Liver (tissue), 9 donors: ENCODE results near the gene CFTR. TPM values are rescaled to one million over a fixed set of nuclear protein-coding genes. Genes with fewer than 3 reads are reported as not detected.
A peak's percentile ranks its signal among the peaks of the same experiment; 100 is the strongest.

Source experiments
- DNase-seq: peaks from one replicate; pipeline ENCODE4 v3.0.0-alpha.2; 2017; ENCODE audit warnings: low spot score
- H3K27ac ChIP-seq, 2 donors: one replicate each; pipeline ENCODE4 v1.7.0; 2013; ENCODE audit warnings: inconsistent platforms in 2 of 2, low read length in 2 of 2, control low read depth in 1 of 2, low read depth in 1 of 2, mild to moderate bottlenecking in 1 of 2
- H3K27me3 ChIP-seq, 4 donors: one replicate each; pipeline versions ENCODE4 v1.6.1 to v1.7.0; 2013; ENCODE audit warnings: low read length in 3 of 4, inconsistent platforms in 1 of 4, mild to moderate bottlenecking in 1 of 4, moderate library complexity in 1 of 4; ENCODE audit not compliant: control insufficient read depth in 4 of 4, insufficient read depth in 4 of 4
- H3K36me3 ChIP-seq, 4 donors: one replicate each; pipeline versions ENCODE4 v1.6.1 to v1.7.0; 2013; ENCODE audit warnings: low read length in 3 of 4, mild to moderate bottlenecking in 3 of 4, low read depth in 1 of 4, moderate library complexity in 1 of 4; ENCODE audit not compliant: control insufficient read depth in 4 of 4, insufficient read depth in 3 of 4
- H3K4me1 ChIP-seq, 4 donors: one replicate each; pipeline versions ENCODE4 v1.6.1 to v1.7.0; 2013; ENCODE audit warnings: low read length in 3 of 4, mild to moderate bottlenecking in 3 of 4, moderate library complexity in 1 of 4; ENCODE audit not compliant: control insufficient read depth in 4 of 4, insufficient read depth in 4 of 4
- H3K4me3 ChIP-seq, 3 donors: one replicate each; pipeline versions ENCODE4 v1.6.1 to v1.7.0; 2013; ENCODE audit warnings: low read length in 3 of 3, control low read depth in 1 of 3, low read depth in 1 of 3, mild to moderate bottlenecking in 1 of 3
- H3K9ac ChIP-seq, 2 donors: one replicate each; pipeline ENCODE4 v1.7.0; 2013; ENCODE audit warnings: low read length in 2 of 2, mild to moderate bottlenecking in 2 of 2, moderate library complexity in 2 of 2, control low read depth in 1 of 2, low read depth in 1 of 2
- H3K9me3 ChIP-seq, 4 donors: one replicate each; pipeline versions ENCODE4 v1.6.1 to v1.7.0; 2013; ENCODE audit warnings: low read length in 3 of 4; ENCODE audit not compliant: control insufficient read depth in 4 of 4
- CTCF ChIP-seq: fragments of 150-350 bp; IDR thresholded peaks from 2 replicates; pipeline ENCODE4 v1.5.1; 2017; ENCODE audit warnings: improper control_type of control experiment, low read depth, low read length; ENCODE audit not compliant: missing input control
- EGR1 ChIP-seq, 2 donors: IDR thresholded peaks; 2 replicates each; pipeline ENCODE4 v1.6.1; 2016 to 2018; ENCODE audit warnings: antibody characterized with exemption in 2 of 2, low read depth in 2 of 2
- FOXA1 ChIP-seq: IDR thresholded peaks from 2 replicates; pipeline ENCODE4 v1.6.1; 2016; ENCODE audit warnings: antibody characterized with exemption
- FOXA2 ChIP-seq: IDR thresholded peaks from 2 replicates; pipeline ENCODE4 v1.6.1; 2016; ENCODE audit warnings: antibody characterized with exemption
- GABPA ChIP-seq, 2 donors: IDR thresholded peaks in 1 of 2; conservative IDR thresholded peaks in 1 of 2; 2 replicates each; pipeline ENCODE4 v1.6.1; 2016; ENCODE audit warnings: antibody characterized with exemption in 2 of 2, mild to moderate bottlenecking in 1 of 2, moderate library complexity in 1 of 2
- HNF4A ChIP-seq, 2 donors: conservative IDR thresholded peaks; 2 replicates each; pipeline ENCODE4 v1.6.1; 2016; ENCODE audit warnings: antibody characterized with exemption in 2 of 2, mild to moderate bottlenecking in 2 of 2
- HNF4G ChIP-seq: IDR thresholded peaks from 2 replicates; pipeline ENCODE4 v1.6.1; 2016; ENCODE audit warnings: antibody characterized with exemption
- JUND ChIP-seq, 2 donors: IDR thresholded peaks; 2 replicates each; pipeline ENCODE4 v1.6.1; 2016; ENCODE audit warnings: antibody characterized with exemption in 2 of 2
- NR2F2 ChIP-seq: IDR thresholded peaks from 2 replicates; pipeline ENCODE4 v1.6.1; 2016; ENCODE audit warnings: antibody characterized with exemption
- RAD21 ChIP-seq, 2 donors: IDR thresholded peaks; 2 replicates each; pipeline ENCODE4 v1.6.1; 2016; ENCODE audit warnings: antibody characterized with exemption in 2 of 2, mild to moderate bottlenecking in 2 of 2
- RXRA ChIP-seq, 2 donors: IDR thresholded peaks; 2 replicates each; pipeline ENCODE4 v1.6.1; 2017 to 2018; ENCODE audit warnings: antibody characterized with exemption in 2 of 2, mild to moderate bottlenecking in 1 of 2
- SP1 ChIP-seq: IDR thresholded peaks from 2 replicates; pipeline ENCODE4 v1.6.1; 2018; ENCODE audit warnings: antibody characterized with exemption, mild to moderate bottlenecking
- TAF1 ChIP-seq: conservative IDR thresholded peaks from 2 replicates; pipeline ENCODE4 v1.6.1; 2016; ENCODE audit warnings: antibody characterized with exemption, mild to moderate bottlenecking
- YY1 ChIP-seq: IDR thresholded peaks from 2 replicates; pipeline ENCODE4 v1.6.1; 2016; ENCODE audit warnings: antibody characterized with exemption, mild to moderate bottlenecking
- WGBS: extraction: QIAGEN DNeasy Blood & Tissue Kit; methylation state at CpG from one replicate; pipeline ENCODE4 v1.1.7; 2013; 5-methylcytosine and 5-hydroxymethylcytosine counted together
- polyA plus RNA-seq, 2 donors: library from polyadenylated mRNA; stranded (reverse) in 1 of 2; unstranded in 1 of 2; fragments of 200-250 nt in 1 of 2; fragments of >200 nt in 1 of 2; fragmentation: Nextera tagmentation in 1 of 2; extraction: Ambion mirVana in 1 of 2; gene quantifications; one replicate each; pipeline versions ENCODE4 v1.2.1 to v1.2.3, GENCODE V29; 2013 to 2015
- total RNA-seq, 2 donors: library from RNA; depleted of rRNA; stranded (reverse); fragments of >200 nt; gene quantifications; one replicate each; pipeline ENCODE4 v1.2.3, GENCODE V29; 2014
- TF ChIP-seq, protein P1 (sequence below): IDR thresholded peaks from 2 replicates; pipeline ENCODE4 v1.6.1; 2016; ENCODE audit warnings: antibody characterized with exemption, mild to moderate bottlenecking
- TF ChIP-seq, protein P2 (sequence below): IDR thresholded peaks from 2 replicates; pipeline ENCODE4 v1.6.1; 2016; ENCODE audit warnings: antibody characterized with exemption
- donor health status: healthy.
- donor health status: healthy.
- donor health status: healthy.
- donor health status: healthy.
- donor health status: healthy.

The CFTR gene
- total and polyA plus RNA-seq, 4 donors = 0.75 to 10.5 (median 1.3) TPM

GRCh38 chr7:117480978-117481377, 1.2 kb downstream of the CFTR start:
- Histone ChIP-seq H3K4me3 (no peak overlapping the region), H3K36me3 (no peaks in the 10 kb centered on the region), H3K27me3 (peaks cover 0 to 2% (median 0%) of the 10 kb centered on the region in 4 donors), H3K9ac (peak overlapping the region in 1 of 2 donors; percentile 29), H3K9me3 (no peaks in the 10 kb centered on the region), H3K27ac (no peak overlapping the region), H3K4me1 (peaks cover 0 to 11% (median 5%) of the 10 kb centered on the region in 4 donors)
- TF ChIP-seq FOXA2 (no peak), RXRA (IDR thresholded peaks at IDR 0.05) (no peak), FOXA1 (no peak), CTCF (no peak), NR2F2 (no peak), RAD21 (IDR thresholded peaks at IDR 0.05) (no peak), GABPA (IDR thresholded peaks at IDR 0.05 in 1 of 2, conservative IDR thresholded peaks at IDR 0.05 in 1 of 2) (no peak), TAF1 (no peak), HNF4G (no peak), EGR1 (IDR thresholded peaks at IDR 0.05; ENCODE audit: low read depth in 2 of 2) (no peak), JUND (IDR thresholded peaks at IDR 0.05) (no peak), SP1 (no peak)
- TF ChIP-seq, protein P1, sequence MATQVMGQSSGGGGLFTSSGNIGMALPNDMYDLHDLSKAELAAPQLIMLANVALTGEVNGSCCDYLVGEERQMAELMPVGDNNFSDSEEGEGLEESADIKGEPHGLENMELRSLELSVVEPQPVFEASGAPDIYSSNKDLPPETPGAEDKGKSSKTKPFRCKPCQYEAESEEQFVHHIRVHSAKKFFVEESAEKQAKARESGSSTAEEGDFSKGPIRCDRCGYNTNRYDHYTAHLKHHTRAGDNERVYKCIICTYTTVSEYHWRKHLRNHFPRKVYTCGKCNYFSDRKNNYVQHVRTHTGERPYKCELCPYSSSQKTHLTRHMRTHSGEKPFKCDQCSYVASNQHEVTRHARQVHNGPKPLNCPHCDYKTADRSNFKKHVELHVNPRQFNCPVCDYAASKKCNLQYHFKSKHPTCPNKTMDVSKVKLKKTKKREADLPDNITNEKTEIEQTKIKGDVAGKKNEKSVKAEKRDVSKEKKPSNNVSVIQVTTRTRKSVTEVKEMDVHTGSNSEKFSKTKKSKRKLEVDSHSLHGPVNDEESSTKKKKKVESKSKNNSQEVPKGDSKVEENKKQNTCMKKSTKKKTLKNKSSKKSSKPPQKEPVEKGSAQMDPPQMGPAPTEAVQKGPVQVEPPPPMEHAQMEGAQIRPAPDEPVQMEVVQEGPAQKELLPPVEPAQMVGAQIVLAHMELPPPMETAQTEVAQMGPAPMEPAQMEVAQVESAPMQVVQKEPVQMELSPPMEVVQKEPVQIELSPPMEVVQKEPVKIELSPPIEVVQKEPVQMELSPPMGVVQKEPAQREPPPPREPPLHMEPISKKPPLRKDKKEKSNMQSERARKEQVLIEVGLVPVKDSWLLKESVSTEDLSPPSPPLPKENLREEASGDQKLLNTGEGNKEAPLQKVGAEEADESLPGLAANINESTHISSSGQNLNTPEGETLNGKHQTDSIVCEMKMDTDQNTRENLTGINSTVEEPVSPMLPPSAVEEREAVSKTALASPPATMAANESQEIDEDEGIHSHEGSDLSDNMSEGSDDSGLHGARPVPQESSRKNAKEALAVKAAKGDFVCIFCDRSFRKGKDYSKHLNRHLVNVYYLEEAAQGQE = no peak
- TF ChIP-seq, protein P2, sequence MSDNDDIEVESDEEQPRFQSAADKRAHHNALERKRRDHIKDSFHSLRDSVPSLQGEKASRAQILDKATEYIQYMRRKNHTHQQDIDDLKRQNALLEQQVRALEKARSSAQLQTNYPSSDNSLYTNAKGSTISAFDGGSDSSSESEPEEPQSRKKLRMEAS = no peak
- no peak for DNase-seq
- 53% methylated on average over 2 of the region's 2 CpGs for WGBS

DNA sequence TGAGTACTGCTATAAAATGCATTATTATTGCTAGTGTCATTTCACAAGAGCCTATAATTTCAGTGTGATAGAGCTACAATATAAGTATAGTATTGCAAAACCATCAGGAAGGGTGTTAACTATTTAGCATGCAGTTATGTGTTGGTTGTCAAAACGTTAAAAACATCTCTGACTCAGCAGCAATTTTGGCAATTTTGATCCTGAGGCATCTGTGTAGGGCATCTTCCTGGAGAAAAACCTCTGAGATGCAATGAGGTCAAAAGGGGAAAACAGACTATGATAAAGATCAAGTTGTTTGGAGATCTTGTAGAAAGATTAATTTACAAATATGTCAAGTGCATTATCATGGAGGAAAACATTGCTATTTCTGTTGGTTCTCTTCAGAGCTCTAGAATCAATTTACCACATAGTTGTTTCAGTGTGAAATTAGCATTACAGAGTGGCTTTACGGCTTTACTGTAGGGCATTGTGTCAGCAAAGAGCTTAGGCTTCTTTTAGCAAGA, 5.3 kb downstream of the CFTR start:
- DNase-seq = no peak
- Histone ChIP-seq H3K27me3 (peaks cover 0 to 2% (median 0%) of the 10 kb centered on the region in 4 donors), H3K4me1 (peaks cover 0 to 10% (median 7%) of the 10 kb centered on the region in 4 donors), H3K9ac (no peak overlapping the region), H3K9me3 (no peaks in the 10 kb centered on the region), H3K27ac (no peak overlapping the region), H3K36me3 (no peaks in the 10 kb centered on the region), H3K4me3 (no peak overlapping the region)
- 48% methylated on average over 2 of the region's 2 CpGs for WGBS
- TF ChIP-seq, protein P1 = no peak
- TF ChIP-seq RAD21 (IDR thresholded peaks at IDR 0.05) (no peak), SP1 (no peak), YY1 (no peak), NR2F2 (no peak), FOXA2 (no peak), EGR1 (IDR thresholded peaks at IDR 0.05; ENCODE audit: low read depth in 2 of 2) (no peak), HNF4G (no peak), GABPA (IDR thresholded peaks at IDR 0.05 in 1 of 2, conservative IDR thresholded peaks at IDR 0.05 in 1 of 2) (no peak), HNF4A (conservative IDR thresholded peaks at IDR 0.05) (no peak), FOXA1 (no peak)
- TF ChIP-seq, protein P2 = no peak
